C4-2B (cell line): ENCODE measurements around the gene CEP89.

ENCODE experiments used
- ZFX ChIP-seq: fragments of 450-650 bp; IDR thresholded peaks from 2 replicates; pipeline ENCODE4 v1.6.1; 2017
- TF ChIP-seq, protein P1 (sequence below): fragments of 450-650 bp; conservative IDR thresholded peaks from 2 replicates; pipeline ENCODE4 v1.5.1; 2017; ENCODE audit warnings: mild to moderate bottlenecking

DNA sequence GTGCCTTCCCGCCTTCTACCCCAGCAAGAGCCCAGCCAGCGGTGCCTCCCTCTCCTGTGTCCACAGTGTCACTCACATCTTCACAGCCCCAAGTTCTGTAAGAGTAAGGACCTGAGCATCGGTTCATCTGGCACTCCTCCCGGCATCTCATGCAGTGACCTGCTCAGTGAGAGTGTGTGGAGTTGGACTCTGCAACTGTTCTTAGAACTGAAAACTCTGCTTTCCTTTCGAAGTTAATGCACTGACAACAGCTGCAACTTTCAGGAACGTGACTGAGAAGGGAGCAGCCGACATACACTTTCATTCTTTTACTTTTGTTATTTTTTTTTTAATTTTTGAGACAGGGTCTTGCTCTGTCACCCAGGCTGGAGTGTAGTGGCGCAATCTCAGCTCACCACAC lies 41.2 kb downstream of the CEP89 start:
- TF ChIP-seq, protein P1, sequence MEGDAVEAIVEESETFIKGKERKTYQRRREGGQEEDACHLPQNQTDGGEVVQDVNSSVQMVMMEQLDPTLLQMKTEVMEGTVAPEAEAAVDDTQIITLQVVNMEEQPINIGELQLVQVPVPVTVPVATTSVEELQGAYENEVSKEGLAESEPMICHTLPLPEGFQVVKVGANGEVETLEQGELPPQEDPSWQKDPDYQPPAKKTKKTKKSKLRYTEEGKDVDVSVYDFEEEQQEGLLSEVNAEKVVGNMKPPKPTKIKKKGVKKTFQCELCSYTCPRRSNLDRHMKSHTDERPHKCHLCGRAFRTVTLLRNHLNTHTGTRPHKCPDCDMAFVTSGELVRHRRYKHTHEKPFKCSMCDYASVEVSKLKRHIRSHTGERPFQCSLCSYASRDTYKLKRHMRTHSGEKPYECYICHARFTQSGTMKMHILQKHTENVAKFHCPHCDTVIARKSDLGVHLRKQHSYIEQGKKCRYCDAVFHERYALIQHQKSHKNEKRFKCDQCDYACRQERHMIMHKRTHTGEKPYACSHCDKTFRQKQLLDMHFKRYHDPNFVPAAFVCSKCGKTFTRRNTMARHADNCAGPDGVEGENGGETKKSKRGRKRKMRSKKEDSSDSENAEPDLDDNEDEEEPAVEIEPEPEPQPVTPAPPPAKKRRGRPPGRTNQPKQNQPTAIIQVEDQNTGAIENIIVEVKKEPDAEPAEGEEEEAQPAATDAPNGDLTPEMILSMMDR, result no peak
- TF ChIP-seq ZFX, result no peak
